ENCODE results near the gene ATP2B2. TPM values are rescaled to one million over a fixed set of nuclear protein-coding genes. Genes with fewer than 3 reads are reported as not detected.

Gene ATP2B2
- total RNA-seq, 1 donor, result not detected

- H3K4me3 ChIP-seq (ENCODE audit: low read length), result no peak overlapping the region
- no peaks in the 10 kb centered on the region for H3K9me3 ChIP-seq (ENCODE audit: low read depth, low read length)
- H3K27me3 ChIP-seq (ENCODE audit: insufficient read depth, low read length), result no peaks in the 10 kb centered on the region
- no peaks in the 10 kb centered on the region for H3K4me1 ChIP-seq (ENCODE audit: insufficient read depth, low read length)
Observed at GRCh38 chr3:10449436-10449835, 56.0 kb downstream of the ATP2B2 start.

- Histone ChIP-seq H3K4me1 (ENCODE audit: insufficient read depth, low read length) (no peaks in the 10 kb centered on the region), H3K4me3 (ENCODE audit: low read length) (no peak overlapping the region), H3K27me3 (ENCODE audit: insufficient read depth, low read length) (no peaks in the 10 kb centered on the region), H3K9me3 (ENCODE audit: low read depth, low read length) (no peaks in the 10 kb centered on the region)
Observed at GRCh38 chr3:10448544-10448943, 56.8 kb downstream of the ATP2B2 start.

GRCh38 chr3:10447527-10448260 lies 57.7 kb downstream of the ATP2B2 start:
- Histone ChIP-seq H3K27me3 (ENCODE audit: insufficient read depth, low read length) (no peaks in the 10 kb centered on the region), H3K9me3 (ENCODE audit: low read depth, low read length) (no peaks in the 10 kb centered on the region), H3K4me3 (ENCODE audit: low read length) (no peak overlapping the region), H3K4me1 (ENCODE audit: insufficient read depth, low read length) (no peaks in the 10 kb centered on the region)

GRCh38 chr3:10447110-10447509 lies 58.3 kb downstream of the ATP2B2 start:
- no peaks in the 10 kb centered on the region for H3K27me3 ChIP-seq (ENCODE audit: insufficient read depth, low read length)
- no peaks in the 10 kb centered on the region for H3K9me3 ChIP-seq (ENCODE audit: low read depth, low read length)
- no peaks in the 10 kb centered on the region for H3K4me1 ChIP-seq (ENCODE audit: insufficient read depth, low read length)
- H3K4me3 ChIP-seq (ENCODE audit: low read length), result no peak overlapping the region

- no peaks in the 10 kb centered on the region for H3K27me3 ChIP-seq (ENCODE audit: insufficient read depth, low read length)
- no peaks in the 10 kb centered on the region for H3K9me3 ChIP-seq (ENCODE audit: low read depth, low read length)
- H3K4me3 ChIP-seq (ENCODE audit: low read length), result no peak overlapping the region
- H3K4me1 ChIP-seq (ENCODE audit: insufficient read depth, low read length), result no peaks in the 10 kb centered on the region
Observed at GRCh38 chr3:10445561-10446175, 59.7 kb downstream of the ATP2B2 start.

- Histone ChIP-seq H3K27me3 (ENCODE audit: insufficient read depth, low read length) (no peaks in the 10 kb centered on the region), H3K9me3 (ENCODE audit: low read depth, low read length) (no peaks in the 10 kb centered on the region), H3K4me3 (ENCODE audit: low read length) (no peak overlapping the region), H3K4me1 (ENCODE audit: insufficient read depth, low read length) (no peaks in the 10 kb centered on the region)
Observed at GRCh38 chr3:10444511-10444910, 60.9 kb downstream of the ATP2B2 start.

- Histone ChIP-seq H3K27me3 (ENCODE audit: insufficient read depth, low read length) (no peaks in the 10 kb centered on the region), H3K4me3 (ENCODE audit: low read length) (no peak overlapping the region), H3K4me1 (ENCODE audit: insufficient read depth, low read length) (no peaks in the 10 kb centered on the region), H3K9me3 (ENCODE audit: low read depth, low read length) (no peaks in the 10 kb centered on the region)
Observed at GRCh38 chr3:10444110-10444429, 61.3 kb downstream of the ATP2B2 start.

GRCh38 chr3:10443272-10444109 lies 61.9 kb downstream of the ATP2B2 start:
- Histone ChIP-seq H3K27me3 (ENCODE audit: insufficient read depth, low read length) (no peaks in the 10 kb centered on the region), H3K4me1 (ENCODE audit: insufficient read depth, low read length) (no peaks in the 10 kb centered on the region), H3K4me3 (ENCODE audit: low read length) (no peak overlapping the region), H3K9me3 (ENCODE audit: low read depth, low read length) (no peaks in the 10 kb centered on the region)

GRCh38 chr3:10442151-10442795 lies 63.1 kb downstream of the ATP2B2 start:
- Histone ChIP-seq H3K4me1 (ENCODE audit: insufficient read depth, low read length) (no peaks in the 10 kb centered on the region), H3K9me3 (ENCODE audit: low read depth, low read length) (no peaks in the 10 kb centered on the region), H3K27me3 (ENCODE audit: insufficient read depth, low read length) (no peaks in the 10 kb centered on the region), H3K4me3 (ENCODE audit: low read length) (no peak overlapping the region)

- H3K9me3 ChIP-seq (ENCODE audit: low read depth, low read length), result no peaks in the 10 kb centered on the region
- H3K4me3 ChIP-seq (ENCODE audit: low read length), result no peak overlapping the region
- peaks cover 5% of the 10 kb centered on the region for H3K4me1 ChIP-seq (ENCODE audit: insufficient read depth, low read length)
- no peaks in the 10 kb centered on the region for H3K27me3 ChIP-seq (ENCODE audit: insufficient read depth, low read length)
Observed at GRCh38 chr3:10440684-10441083, 64.7 kb downstream of the ATP2B2 start.

- Histone ChIP-seq H3K27me3 (ENCODE audit: insufficient read depth, low read length) (no peaks in the 10 kb centered on the region), H3K9me3 (ENCODE audit: low read depth, low read length) (no peaks in the 10 kb centered on the region), H3K4me3 (ENCODE audit: low read length) (no peak overlapping the region), H3K4me1 (ENCODE audit: insufficient read depth, low read length) (peaks cover 5% of the 10 kb centered on the region)
Observed at GRCh38 chr3:10438902-10439610, 66.3 kb downstream of the ATP2B2 start.

- Histone ChIP-seq H3K9me3 (ENCODE audit: low read depth, low read length) (no peaks in the 10 kb centered on the region), H3K27me3 (ENCODE audit: insufficient read depth, low read length) (no peaks in the 10 kb centered on the region), H3K4me1 (ENCODE audit: insufficient read depth, low read length) (peaks cover 5% of the 10 kb centered on the region), H3K4me3 (ENCODE audit: low read length) (no peak overlapping the region)
Observed at GRCh38 chr3:10437995-10438901, 67.1 kb downstream of the ATP2B2 start.

- H3K27me3 ChIP-seq (ENCODE audit: insufficient read depth, low read length), result no peaks in the 10 kb centered on the region
- H3K9me3 ChIP-seq (ENCODE audit: low read depth, low read length), result no peaks in the 10 kb centered on the region
- peaks cover 5% of the 10 kb centered on the region for H3K4me1 ChIP-seq (ENCODE audit: insufficient read depth, low read length)
- H3K4me3 ChIP-seq (ENCODE audit: low read length), result no peak overlapping the region
Observed at GRCh38 chr3:10437272-10437994, 68.0 kb downstream of the ATP2B2 start.

All from mononuclear cell (primary cell).